Measurements from ENCODE around the gene COL6A3. TPM values are rescaled to one million over a fixed set of nuclear protein-coding genes. Genes with fewer than 3 reads are reported as not detected.
A peak's percentile ranks its signal among the peaks of the same experiment; 100 is the strongest.

COL6A3 gene
- total and polyA plus RNA-seq, 2 donors (not counting 1 experiment from before 2014, with no cell fraction given), result 316 to 1,525 TPM

DNA sequence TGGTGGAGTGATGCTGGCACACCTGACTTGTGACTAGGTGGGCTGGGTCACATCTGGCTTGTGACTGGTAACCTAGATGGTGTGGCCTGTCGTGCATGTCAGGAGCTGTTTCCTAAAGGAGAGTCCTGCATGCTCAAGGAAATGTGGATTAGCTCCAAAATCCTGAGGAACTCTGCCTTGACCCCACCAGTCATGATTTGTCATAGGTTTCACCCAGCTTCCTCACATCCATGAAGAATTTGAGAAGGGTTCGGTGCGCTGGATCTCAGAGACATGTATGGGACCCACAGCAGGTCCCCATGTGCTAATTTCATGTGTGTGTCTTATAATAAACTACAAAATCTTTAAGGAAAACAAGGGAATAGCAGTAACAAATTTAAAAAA is 107.2 kb downstream of the COL6A3 start:
- Histone ChIP-seq H3K9me3 (ENCODE audit: control insufficient read depth, insufficient read depth, low read depth, low read length) (no peaks in the 10 kb centered on the region), H3K4me1 (ENCODE audit: control insufficient read depth, extremely low read depth, insufficient read depth, low read length) (peaks cover 27% of the 10 kb centered on the region), H3K36me3 (ENCODE audit: control insufficient read depth, insufficient read depth, low read length) (no peaks in the 10 kb centered on the region), H3K4me3 (replicated peaks in 1 of 4; ENCODE audit: control extremely low read depth in 1 of 4, insufficient read depth in 1 of 4, low read depth in 3 of 4, low read length in 4 of 4) (no peak overlapping the region), H3K9ac (ENCODE audit: insufficient read depth, low read length) (no peak overlapping the region), H2AFZ (ENCODE audit: low read length) (no peak overlapping the region), H3K27me3 (ENCODE audit: control insufficient read depth, insufficient read depth, low read length) (no peaks in the 10 kb centered on the region), H4K20me1 (ENCODE audit: control insufficient read depth, extremely low read depth, insufficient read depth, low read length) (no peaks in the 10 kb centered on the region), H3K79me2 (ENCODE audit: control insufficient read depth, insufficient read depth, low read length) (no peaks in the 10 kb centered on the region), H3K4me2 (ENCODE audit: extremely low read depth, insufficient read depth, low read length) (peak overlapping the region; percentile 60), H3K27ac (ENCODE audit: insufficient read depth, low read length) (peak overlapping the region; percentile 61)
- DNase-seq (ENCODE audit: low read depth in 2 of 2), result peak in 1 of 2 donors; percentile 51
- TF ChIP-seq CTCF (conservative IDR thresholded peaks at IDR 0.05 in 1 of 2, IDR thresholded peaks at IDR 0.05 in 1 of 2; ENCODE audit: low read depth in 1 of 2, low read length in 2 of 2) (no peak), EZH2 (IDR thresholded peaks at IDR 0.05; ENCODE audit: low read length, missing control alignments) (no peak)

DNA sequence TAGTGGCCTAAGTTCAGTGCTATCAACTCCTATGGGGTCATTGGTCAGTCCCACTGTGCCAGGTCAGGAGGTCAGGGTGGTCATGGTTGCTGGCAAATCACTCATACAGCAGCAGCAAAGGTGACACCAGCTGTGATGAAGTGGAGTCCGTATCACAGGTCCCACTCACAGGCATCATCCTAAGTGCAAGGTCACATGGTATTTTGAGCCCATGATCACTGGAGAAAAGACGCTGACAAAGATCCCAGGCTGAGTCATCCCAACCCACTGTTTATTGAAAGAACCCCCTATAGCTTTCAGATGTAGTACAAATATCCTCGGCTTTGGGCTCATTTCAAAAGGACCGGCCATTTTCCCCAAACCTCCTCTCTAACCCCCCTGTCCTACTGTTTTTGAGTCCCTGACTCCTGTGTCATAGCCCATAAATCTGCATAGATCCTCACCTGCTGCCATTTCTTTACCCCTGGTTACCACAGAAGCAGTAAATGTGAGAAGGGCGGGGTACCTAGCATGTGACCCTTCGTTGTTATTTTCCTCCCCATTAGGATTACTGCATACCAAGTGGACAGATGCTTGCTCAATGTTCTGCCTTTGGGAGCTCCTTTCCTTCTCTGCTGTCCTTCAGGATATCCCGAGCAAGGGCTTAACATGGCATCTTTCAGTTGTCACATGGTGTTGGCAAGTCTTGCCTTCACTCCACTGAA is 107.7 kb downstream of the COL6A3 start:
- TF ChIP-seq EZH2 (IDR thresholded peaks at IDR 0.05; ENCODE audit: low read length, missing control alignments) (no peak), CTCF (conservative IDR thresholded peaks at IDR 0.05 in 1 of 2, IDR thresholded peaks at IDR 0.05 in 1 of 2; ENCODE audit: low read depth in 1 of 2, low read length in 2 of 2) (no peak)
- no peaks in the 10 kb centered on the region for H3K27me3 ChIP-seq (ENCODE audit: control insufficient read depth, insufficient read depth, low read length)
- H3K27ac ChIP-seq (ENCODE audit: insufficient read depth, low read length), result peak overlapping the region; percentile 61
- H2AFZ ChIP-seq (ENCODE audit: low read length), result no peak overlapping the region
- H3K36me3 ChIP-seq (ENCODE audit: control insufficient read depth, insufficient read depth, low read length), result no peaks in the 10 kb centered on the region
- H3K4me2 ChIP-seq (ENCODE audit: extremely low read depth, insufficient read depth, low read length), result peak overlapping the region; percentile 60
- H3K4me1 ChIP-seq (ENCODE audit: control insufficient read depth, extremely low read depth, insufficient read depth, low read length), result peaks cover 27% of the 10 kb centered on the region
- H3K9me3 ChIP-seq (ENCODE audit: control insufficient read depth, insufficient read depth, low read depth, low read length), result no peaks in the 10 kb centered on the region
- no peak overlapping the region for H3K9ac ChIP-seq (ENCODE audit: insufficient read depth, low read length)
- peak; percentile 80 to 83 for DNase-seq (ENCODE audit: low read depth in 2 of 2)
- H3K4me3 ChIP-seq (replicated peaks in 1 of 4; ENCODE audit: control extremely low read depth in 1 of 4, insufficient read depth in 1 of 4, low read depth in 3 of 4, low read length in 4 of 4), result no peak overlapping the region
- no peaks in the 10 kb centered on the region for H3K79me2 ChIP-seq (ENCODE audit: control insufficient read depth, insufficient read depth, low read length)
- no peaks in the 10 kb centered on the region for H4K20me1 ChIP-seq (ENCODE audit: control insufficient read depth, extremely low read depth, insufficient read depth, low read length)

GRCh38 chr2:237305579-237305978 is 108.4 kb downstream of the COL6A3 start:
- peaks cover 34% of the 10 kb centered on the region for H3K4me1 ChIP-seq (ENCODE audit: control insufficient read depth, extremely low read depth, insufficient read depth, low read length)
- no peak for TF ChIP-seq CTCF (conservative IDR thresholded peaks at IDR 0.05 in 1 of 2, IDR thresholded peaks at IDR 0.05 in 1 of 2; ENCODE audit: low read depth in 1 of 2, low read length in 2 of 2)
- no peaks in the 10 kb centered on the region for H3K9me3 ChIP-seq (ENCODE audit: control insufficient read depth, insufficient read depth, low read depth, low read length)
- H3K36me3 ChIP-seq (ENCODE audit: control insufficient read depth, insufficient read depth, low read length), result no peaks in the 10 kb centered on the region
- H3K4me2 ChIP-seq (ENCODE audit: extremely low read depth, insufficient read depth, low read length), result no peak overlapping the region
- H4K20me1 ChIP-seq (ENCODE audit: control insufficient read depth, extremely low read depth, insufficient read depth, low read length), result no peaks in the 10 kb centered on the region
- no peak overlapping the region for H3K9ac ChIP-seq (ENCODE audit: insufficient read depth, low read length)
- H2AFZ ChIP-seq (ENCODE audit: low read length), result no peak overlapping the region
- no peak for DNase-seq (ENCODE audit: low read depth in 2 of 2)
- no peaks in the 10 kb centered on the region for H3K79me2 ChIP-seq (ENCODE audit: control insufficient read depth, insufficient read depth, low read length)
- no peaks in the 10 kb centered on the region for H3K27me3 ChIP-seq (ENCODE audit: control insufficient read depth, insufficient read depth, low read length)
- H3K27ac ChIP-seq (ENCODE audit: insufficient read depth, low read length), result peak overlapping the region; percentile 61
- H3K4me3 ChIP-seq (replicated peaks in 1 of 4; ENCODE audit: control extremely low read depth in 1 of 4, insufficient read depth in 1 of 4, low read depth in 3 of 4, low read length in 4 of 4), result no peak overlapping the region
